Measurements from ENCODE around the gene SPHK2.

DNA sequence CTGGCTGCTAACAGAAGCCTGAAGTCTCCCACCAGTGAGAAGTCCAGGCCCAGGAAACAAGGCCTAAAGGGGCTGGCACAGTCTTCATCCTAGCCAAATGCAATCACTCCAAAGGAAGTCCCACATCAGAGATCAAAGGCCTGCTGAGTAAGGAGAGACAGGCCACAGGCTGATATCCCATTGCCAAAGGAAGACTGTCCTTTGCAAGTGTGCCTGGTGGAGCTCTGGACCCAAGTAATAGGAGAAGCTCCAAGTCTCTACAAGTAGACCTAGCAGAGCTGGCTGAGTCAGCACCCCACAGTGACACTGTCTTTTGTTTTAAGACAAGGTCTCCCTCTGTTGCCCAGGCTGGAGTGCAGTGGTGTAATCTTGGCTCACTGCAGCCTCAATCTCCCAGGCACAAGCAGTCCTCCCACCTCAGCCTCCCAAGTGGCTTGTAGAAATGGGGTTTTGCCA, 13.4 kb downstream of the SPHK2 start:
- TF ChIP-seq, protein P1, sequence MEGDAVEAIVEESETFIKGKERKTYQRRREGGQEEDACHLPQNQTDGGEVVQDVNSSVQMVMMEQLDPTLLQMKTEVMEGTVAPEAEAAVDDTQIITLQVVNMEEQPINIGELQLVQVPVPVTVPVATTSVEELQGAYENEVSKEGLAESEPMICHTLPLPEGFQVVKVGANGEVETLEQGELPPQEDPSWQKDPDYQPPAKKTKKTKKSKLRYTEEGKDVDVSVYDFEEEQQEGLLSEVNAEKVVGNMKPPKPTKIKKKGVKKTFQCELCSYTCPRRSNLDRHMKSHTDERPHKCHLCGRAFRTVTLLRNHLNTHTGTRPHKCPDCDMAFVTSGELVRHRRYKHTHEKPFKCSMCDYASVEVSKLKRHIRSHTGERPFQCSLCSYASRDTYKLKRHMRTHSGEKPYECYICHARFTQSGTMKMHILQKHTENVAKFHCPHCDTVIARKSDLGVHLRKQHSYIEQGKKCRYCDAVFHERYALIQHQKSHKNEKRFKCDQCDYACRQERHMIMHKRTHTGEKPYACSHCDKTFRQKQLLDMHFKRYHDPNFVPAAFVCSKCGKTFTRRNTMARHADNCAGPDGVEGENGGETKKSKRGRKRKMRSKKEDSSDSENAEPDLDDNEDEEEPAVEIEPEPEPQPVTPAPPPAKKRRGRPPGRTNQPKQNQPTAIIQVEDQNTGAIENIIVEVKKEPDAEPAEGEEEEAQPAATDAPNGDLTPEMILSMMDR (IDR thresholded peaks at IDR 0.05 in 2 of 3, conservative IDR thresholded peaks at IDR 0.05 in 1 of 3; ENCODE audit: borderline replicate concordance in 1 of 3, insufficient read depth in 1 of 3, low read depth in 2 of 3, low read length in 2 of 3): no peak
- TF ChIP-seq SIN3A (IDR thresholded peaks at IDR 0.05; ENCODE audit: low read depth) (no peak), RAD21 (IDR thresholded peaks at IDR 0.05; ENCODE audit: low read depth) (no peak), EZH2 (IDR thresholded peaks at IDR 0.05) (no peak), POLR2A (IDR thresholded peaks at IDR 0.05; ENCODE audit: borderline replicate concordance, extremely low read depth, insufficient read depth, insufficient read length) (no peak)
